NCI-H2171 treated with DMSO at 0.1 percent for 48 hours (cell line): Measurements from ENCODE around the gene PLPP6.
"Not testable (repeated sequence)": the region's sequence is repeated elsewhere in the genome, so short reads cannot be mapped to it uniquely, and the experiment has no call there.

Experiments
- DNase-seq: peaks from one replicate; lab custom pipeline; 2025; lab: John Stamatoyannopoulos, UW

Gene PLPP6

DNA sequence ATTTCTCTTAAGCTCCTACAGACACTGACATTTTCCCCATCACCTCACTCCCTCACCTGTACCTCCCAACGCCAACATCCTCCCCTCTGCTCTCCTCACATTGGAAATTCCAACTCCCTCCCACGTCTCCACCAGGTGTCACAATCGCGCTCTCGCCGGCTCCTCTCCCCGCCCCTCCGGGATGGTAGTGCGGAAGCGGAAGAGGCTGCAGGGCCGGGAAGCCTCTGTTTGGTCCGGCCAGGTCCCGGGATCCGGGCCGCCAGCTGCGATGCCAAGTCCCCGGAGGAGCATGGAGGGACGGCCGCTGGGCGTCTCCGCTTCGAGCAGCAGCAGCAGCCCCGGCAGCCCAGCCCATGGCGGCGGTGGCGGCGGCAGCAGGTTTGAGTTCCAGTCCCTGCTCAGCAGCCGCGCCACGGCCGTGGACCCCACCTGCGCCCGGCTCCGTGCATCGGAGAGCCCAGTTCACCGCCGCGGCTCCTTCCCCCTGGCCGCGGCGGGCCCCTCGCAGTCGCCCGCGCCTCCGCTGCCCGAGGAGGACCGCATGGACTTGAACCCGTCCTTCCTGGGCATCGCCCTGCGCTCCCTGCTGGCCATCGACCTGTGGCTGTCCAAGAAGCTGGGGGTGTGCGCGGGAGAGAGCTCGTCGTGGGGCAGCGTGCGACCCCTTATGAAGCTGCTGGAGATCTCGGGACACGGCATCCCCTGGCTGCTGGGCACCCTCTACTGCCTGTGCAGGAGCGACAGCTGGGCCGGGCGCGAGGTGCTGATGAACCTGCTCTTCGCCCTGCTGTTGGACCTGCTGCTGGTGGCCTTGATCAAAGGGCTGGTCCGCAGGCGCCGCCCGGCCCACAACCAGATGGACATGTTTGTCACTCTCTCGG is at the start of gene PLPP6:
PLPP6 (plus strand) TSS at position 187 of the 881 bp plus-strand sequence; CDS start at position 269, 82 bp downstream.
- peak; percentile 98 for DNase-seq

- no peak for DNase-seq
These were observed 47.5 kb upstream of the PLPP6 start for GRCh38 chr9:4614627-4615026.

DNA sequence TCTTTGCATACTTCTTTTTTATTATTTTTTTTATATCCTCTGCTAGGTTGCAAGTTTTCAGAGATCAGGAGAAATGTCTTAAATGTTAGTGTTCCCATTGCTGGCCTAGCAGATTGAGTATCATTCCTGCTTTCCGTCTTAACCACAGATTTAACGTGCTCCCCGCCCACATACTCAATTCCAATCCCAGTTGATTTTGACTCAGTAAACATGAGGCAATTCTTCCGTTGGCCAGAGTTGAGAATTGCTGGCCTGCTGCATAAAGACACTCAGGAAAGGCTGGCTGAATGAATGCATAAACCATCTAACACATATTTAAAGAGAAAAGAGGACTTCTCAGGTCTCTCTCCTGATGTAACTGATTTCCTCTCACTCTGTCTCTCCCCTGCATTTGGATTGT is 46.8 kb upstream of the PLPP6 start:
- no peak for DNase-seq

GRCh38 chr9:4615778-4616177 is 46.3 kb upstream of the PLPP6 start:
- no peak for DNase-seq

- no peak for DNase-seq
These were observed 44.3 kb upstream of the PLPP6 start for GRCh38 chr9:4617752-4618151.

- no peak for DNase-seq
These were observed 43.4 kb upstream of the PLPP6 start for GRCh38 chr9:4618700-4619099.

DNA sequence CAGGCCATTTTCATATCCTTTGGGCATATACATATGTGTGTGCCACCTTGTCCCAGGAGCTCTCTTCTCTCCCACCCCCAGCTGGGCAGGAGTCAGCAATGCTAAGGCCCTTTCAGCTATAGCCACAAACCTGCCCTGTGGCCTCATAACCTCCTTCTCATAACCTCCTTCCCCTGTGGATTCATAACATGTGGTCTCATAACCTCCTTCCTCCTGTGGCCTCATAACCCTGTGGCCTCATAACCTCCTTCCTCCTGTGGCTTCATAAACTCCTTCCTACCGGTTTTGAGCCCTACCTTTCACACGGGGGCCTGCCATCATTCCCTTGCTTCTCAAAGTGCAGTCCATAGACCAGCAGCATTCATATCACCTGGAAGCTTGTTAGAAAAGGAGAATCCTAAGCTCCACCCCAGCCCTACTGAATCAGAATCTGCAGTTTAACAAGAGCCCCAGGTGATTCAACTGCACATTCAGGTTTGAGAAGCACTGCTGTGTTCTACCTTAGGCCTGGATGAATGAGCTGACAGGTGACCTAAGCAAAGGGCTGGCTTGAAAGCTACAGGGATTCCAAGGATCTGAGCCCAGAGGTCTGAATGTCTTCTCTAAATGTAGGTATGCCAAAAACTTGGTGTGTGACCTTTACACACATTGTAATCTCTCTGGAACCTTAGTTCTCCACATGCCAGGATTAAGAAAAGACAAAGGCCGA is 41.9 kb upstream of the PLPP6 start:
- no peak for DNase-seq

DNA sequence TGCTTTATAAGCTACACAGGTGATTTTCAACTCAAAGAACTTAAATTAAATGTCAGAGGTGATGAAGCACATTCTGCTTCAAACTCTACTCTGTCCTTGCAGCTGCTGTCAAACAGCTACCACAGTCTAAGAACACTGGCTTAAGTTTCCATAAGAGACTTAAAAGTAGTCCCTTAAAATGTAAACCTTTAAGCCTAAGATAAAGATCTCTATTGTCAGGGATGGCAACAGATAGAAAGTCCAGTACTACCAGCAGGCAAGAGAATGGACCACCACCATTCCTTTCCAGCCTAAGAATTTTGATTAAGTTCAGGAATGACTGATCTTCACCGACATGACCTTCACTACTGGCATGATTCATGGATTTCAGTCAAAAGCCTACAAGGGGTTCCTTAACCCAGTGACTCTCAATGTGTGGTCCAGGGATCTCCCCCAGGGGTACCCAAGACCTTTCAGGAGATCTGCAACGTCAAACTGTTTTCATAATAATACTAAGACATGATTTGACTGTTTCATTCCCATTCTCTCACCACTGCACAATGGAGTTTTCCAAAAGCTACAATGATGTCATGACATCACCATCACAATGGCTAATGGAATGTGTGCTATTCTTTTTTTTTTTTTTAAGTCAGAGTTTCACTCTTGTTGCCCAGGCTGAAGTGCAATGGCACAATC is 41.1 kb upstream of the PLPP6 start:
- DNase-seq: no peak

GRCh38 chr9:4622016-4622415 is 40.1 kb upstream of the PLPP6 start:
- no peak for DNase-seq

- no peak for DNase-seq
These were observed 31.3 kb upstream of the PLPP6 start for GRCh38 chr9:4630836-4631235.

- DNase-seq: no peak
These were observed 23.1 kb upstream of the PLPP6 start for GRCh38 chr9:4638968-4639367.

DNA sequence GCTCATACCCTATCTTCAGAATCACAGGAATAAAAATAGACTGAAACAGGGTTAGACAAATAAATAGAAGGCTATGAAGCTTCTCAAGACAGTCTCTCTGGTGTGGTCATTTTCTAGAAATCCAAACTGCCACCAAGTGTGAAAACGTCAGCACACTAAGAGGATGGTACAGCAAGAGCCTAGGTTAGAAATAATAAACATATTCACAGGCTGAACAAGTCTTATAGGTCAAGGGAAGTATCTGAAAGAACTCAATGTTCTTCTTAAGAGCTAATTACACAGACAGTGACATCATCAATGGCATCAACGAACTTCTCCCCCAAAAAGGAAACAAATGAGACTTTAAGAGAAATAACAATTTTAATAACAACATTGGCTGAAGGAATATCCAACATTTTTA is 22.7 kb upstream of the PLPP6 start:
- no peak for DNase-seq

GRCh38 chr9:4640027-4640426 is 22.1 kb upstream of the PLPP6 start:
- DNase-seq: peak; percentile 54

DNA sequence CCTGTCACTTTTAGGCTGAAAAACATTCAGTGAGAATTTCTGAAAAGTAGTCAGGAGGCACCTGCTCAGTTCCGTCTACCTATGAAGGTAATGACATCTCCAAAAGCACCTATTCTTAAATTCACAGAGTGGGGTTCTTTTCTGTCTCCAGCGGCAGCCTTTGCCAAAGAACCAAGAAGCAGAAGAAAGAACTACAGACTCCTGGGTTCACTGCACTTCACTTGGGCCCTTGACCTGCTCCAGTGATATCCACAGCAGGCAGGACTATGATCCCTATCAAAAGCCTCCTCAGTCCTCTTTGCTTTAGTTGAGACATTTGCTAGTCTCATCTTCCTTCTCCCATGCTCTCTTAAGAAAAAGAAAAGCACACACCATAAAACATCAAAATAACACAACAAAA is 19.7 kb upstream of the PLPP6 start:
- no peak for DNase-seq

- no peak for DNase-seq
These were observed 8.0 kb upstream of the PLPP6 start for GRCh38 chr9:4654084-4654483.

DNA sequence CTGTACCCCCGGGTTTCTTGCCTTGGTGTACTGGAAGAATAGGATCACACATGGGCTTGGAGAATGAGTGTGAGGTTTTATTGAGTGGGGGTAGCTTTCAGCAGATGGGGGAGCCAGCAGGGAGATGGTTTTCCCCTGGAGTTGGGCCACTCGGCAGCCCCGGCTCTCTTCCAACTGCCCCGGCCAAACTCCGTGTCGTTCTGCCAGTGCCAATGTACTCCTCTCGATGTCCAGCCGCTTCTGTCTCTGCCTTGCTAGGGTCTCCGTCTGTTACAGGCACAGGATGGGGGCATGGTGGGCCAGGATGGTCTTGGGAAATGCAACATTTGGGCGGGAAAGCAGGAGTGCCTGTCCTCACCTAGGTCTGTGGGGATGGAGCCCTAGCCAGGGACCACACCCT is 7.6 kb upstream of the PLPP6 start:
- DNase-seq: no peak

- not testable (repeated sequence) for DNase-seq
These were observed 5.9 kb upstream of the PLPP6 start for GRCh38 chr9:4656196-4656595.

DNA sequence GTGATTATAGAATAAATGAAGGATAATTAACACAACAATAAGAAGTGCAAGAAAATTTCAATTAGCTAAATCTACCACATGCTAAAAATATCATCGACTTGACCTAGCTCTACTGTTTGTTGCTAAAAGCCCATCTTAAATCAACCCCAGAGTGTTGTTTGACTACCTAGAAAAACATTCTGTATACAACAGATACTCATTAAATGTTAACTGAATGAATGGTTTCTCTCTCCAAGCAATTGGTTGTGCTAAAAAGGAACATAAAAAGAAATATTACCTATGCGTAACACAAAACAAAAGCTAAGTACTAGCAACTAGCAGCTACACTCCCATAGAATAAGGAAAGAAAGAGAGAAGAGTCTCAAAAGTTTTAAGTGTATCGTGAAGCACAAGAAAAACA is 5.5 kb upstream of the PLPP6 start:
- DNase-seq: no peak

GRCh38 chr9:4657426-4658159 is 4.5 kb upstream of the PLPP6 start:
- DNase-seq: no peak

DNA sequence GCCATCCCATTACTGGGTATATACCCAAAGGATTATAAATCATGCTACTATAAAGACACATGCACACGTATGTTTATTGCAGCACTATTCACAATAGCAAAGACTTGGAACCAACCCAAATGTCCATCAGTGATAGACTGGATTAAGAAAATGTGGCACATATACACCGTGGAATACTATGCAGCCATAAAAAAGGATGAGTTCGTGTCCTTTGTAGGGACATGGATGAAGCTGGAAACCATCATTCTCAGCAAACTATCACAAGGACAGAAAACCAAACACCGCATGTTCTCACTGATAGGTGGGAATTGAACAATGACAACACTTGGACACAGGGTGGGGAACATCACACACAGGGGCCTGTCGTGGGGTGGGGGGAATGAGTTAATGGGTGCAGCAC is 1.4 kb upstream of the PLPP6 start:
- DNase-seq: not testable (repeated sequence)

- peak; percentile 13 for DNase-seq
These were observed 929 bp upstream of the PLPP6 start for GRCh38 chr9:4661165-4661564.

- DNase-seq: no peak
These were observed 483 bp upstream of the PLPP6 start for GRCh38 chr9:4661611-4662010.
